Sigmoid colon (tissue), 7 donors: Measurements from ENCODE around the gene SCUBE1. TPM values are rescaled to one million over a fixed set of nuclear protein-coding genes. Genes with fewer than 3 reads are reported as not detected.
A peak's percentile ranks its signal among the peaks of the same experiment; 100 is the strongest.

Experiments used
- DNase-seq: peaks from one replicate; pipeline ENCODE4 v3.0.0-alpha.2; 2019
- H3K27ac ChIP-seq, 4 donors: fragments of 200-600 bp; sonication (generic); one replicate each; pipeline ENCODE4 v1.5.1; 2016 to 2019; ENCODE audit warnings: mild to moderate bottlenecking in 1 of 4
- H3K27me3 ChIP-seq, 3 donors: fragments of 200-600 bp; sonication (generic); one replicate each; pipeline ENCODE4 v1.5.1; 2019; ENCODE audit warnings: mild to moderate bottlenecking in 1 of 3
- H3K36me3 ChIP-seq, 4 donors: fragments of 200-600 bp; sonication (generic); one replicate each; pipeline ENCODE4 v1.5.1; 2016 to 2019
- H3K4me1 ChIP-seq, 4 donors: fragments of 200-600 bp; sonication (generic); one replicate each; pipeline ENCODE4 v1.5.1; 2017 to 2019
- H3K4me3 ChIP-seq, 4 donors: fragments of 200-600 bp; sonication (generic); one replicate each; pipeline ENCODE4 v1.5.1; 2017 to 2019; ENCODE audit warnings: mild to moderate bottlenecking in 2 of 4, moderate library complexity in 1 of 4
- H3K9me3 ChIP-seq, 4 donors: fragments of 200-600 bp in 3 of 4; sonication (generic) in 3 of 4; one replicate each; pipeline versions ENCODE4 v1.5.1 to v1.6.1; 2013 to 2019
- CTCF ChIP-seq, 4 experiments: fragments of 450-650 bp in 3 of 4; fragments of 200-600 bp in 1 of 4; IDR thresholded peaks; one replicate each; pipeline ENCODE4 v1.5.1; 2016 to 2019; ENCODE audit warnings: antibody characterized with exemption in 4 of 4, mild to moderate bottlenecking in 3 of 4, moderate library complexity in 2 of 4
- EP300 ChIP-seq, 4 donors: sonication (generic); formaldehyde crosslinking; IDR thresholded peaks; one replicate each; pipeline ENCODE4 v1.6.1; 2017; ENCODE audit warnings: antibody characterized with exemption in 4 of 4
- POLR2A ChIP-seq, 2 donors: fragments of 450-650 bp; IDR thresholded peaks; one replicate each; pipeline ENCODE4 v1.6.1; 2016; ENCODE audit warnings: antibody characterized with exemption in 2 of 2, mild to moderate bottlenecking in 2 of 2, moderate library complexity in 2 of 2
- POLR2AphosphoS5 ChIP-seq, 4 donors: sonication (generic); formaldehyde crosslinking; IDR thresholded peaks; one replicate each; pipeline ENCODE4 v1.6.1; 2017; ENCODE audit warnings: antibody characterized with exemption in 4 of 4
- WGBS, 2 donors: extraction: QIAGEN DNeasy Blood & Tissue Kit; methylation state at CpG; one replicate each; pipeline ENCODE4 v1.1.7; 2013; 5-methylcytosine and 5-hydroxymethylcytosine counted together
- intact Hi-C: fragments of 100-400 bp; cut with DNase I; formaldehyde crosslinking; loops from one replicate; pipeline ENCODE4 v1.15.1; 2023
- polyA plus RNA-seq, 3 donors: library from polyadenylated mRNA; stranded (reverse); fragments of 200-250 nt; gene quantifications; one replicate each; pipeline ENCODE4 v1.2.3, GENCODE V29; 2013
- total RNA-seq, 4 donors: library from RNA; depleted of rRNA; stranded (reverse); fragments of >200 nt; gene quantifications; one replicate each; pipeline ENCODE4 v1.1.0, GENCODE V29; 2016
- donor health status: healthy with polysubstance abuse.
- donor health status: Bipolar disorder and iron deficiency.
- donor health status: healthy.

Gene SCUBE1
- total and polyA plus RNA-seq, 7 donors = 0.23 to 1.1 (median 0.55) TPM

- 63 to 74% methylated on average over 9 of the region's 9 CpGs for WGBS, 2 donors
- TF ChIP-seq POLR2AphosphoS5 (IDR thresholded peaks at IDR 0.05) = no peak
- no peak for TF ChIP-seq CTCF (IDR thresholded peaks at IDR 0.05)
- no peak for TF ChIP-seq POLR2A (IDR thresholded peaks at IDR 0.05)
- TF ChIP-seq EP300 (IDR thresholded peaks at IDR 0.05) = no peak
- Histone ChIP-seq H3K27me3 (no peaks in the 10 kb centered on the region), H3K4me3 (no peak overlapping the region), H3K9me3 (no peaks in the 10 kb centered on the region), H3K36me3 (no peaks in the 10 kb centered on the region), H3K4me1 (peaks cover 0 to 29% (median 23%) of the 10 kb centered on the region in 4 donors), H3K27ac (peak overlapping the region in 1 of 4 donors; percentile 37)
- intact Hi-C loops = loop anchor here (2.0 kb wide), 1 partner anchor 33 kb away; the partner anchor contains the start of gene TTLL12
- DNase-seq = no peak
These were observed 189.3 kb downstream of the SCUBE1 start for GRCh38 chr22:43153899-43154298.

- DNase-seq = peak; percentile 88
- TF ChIP-seq POLR2AphosphoS5 (IDR thresholded peaks at IDR 0.05) = peak in 3 of 4 donors; percentile 10 to 20 (median 17)
- no peak for TF ChIP-seq CTCF (IDR thresholded peaks at IDR 0.05)
- intact Hi-C loops = loop anchor here (2.0 kb wide), 1 partner anchor 34 kb away; the partner anchor contains the start of gene TTLL12
- Histone ChIP-seq H3K27ac (peak overlapping the region; percentile 79 to 87 (median 84)), H3K27me3 (no peaks in the 10 kb centered on the region), H3K36me3 (no peaks in the 10 kb centered on the region), H3K4me3 (peak overlapping the region; percentile 66 to 87 (median 84)), H3K4me1 (peaks cover 0 to 29% (median 23%) of the 10 kb centered on the region in 4 donors), H3K9me3 (no peaks in the 10 kb centered on the region)
- 4 to 19% methylated on average over 22 of the region's 22 CpGs for WGBS, 2 donors
These were observed 190.7 kb downstream of the SCUBE1 start for GRCh38 chr22:43152357-43153071.

GRCh38 chr22:43152003-43152356 is 191.2 kb downstream of the SCUBE1 start:
- TF ChIP-seq EP300 (IDR thresholded peaks at IDR 0.05) = no peak
- TF ChIP-seq CTCF (IDR thresholded peaks at IDR 0.05) = no peak
- no peak for TF ChIP-seq POLR2A (IDR thresholded peaks at IDR 0.05)
- TF ChIP-seq POLR2AphosphoS5 (IDR thresholded peaks at IDR 0.05) = no peak
- no peaks in the 10 kb centered on the region for H3K27me3 ChIP-seq
- no peaks in the 10 kb centered on the region for H3K9me3 ChIP-seq
- 3 to 15% methylated on average over 18 of the region's 18 CpGs for WGBS, 2 donors
- peak overlapping the region; percentile 79 to 87 (median 84) for H3K27ac ChIP-seq
- peak overlapping the region; percentile 66 to 87 (median 84) for H3K4me3 ChIP-seq
- H3K36me3 ChIP-seq = no peaks in the 10 kb centered on the region
- intact Hi-C loops = loop anchor here (2.0 kb wide), 1 partner anchor 35 kb away; the partner anchor contains the start of gene TTLL12
- no peak for DNase-seq
- peaks cover 0 to 29% (median 23%) of the 10 kb centered on the region in 4 donors for H3K4me1 ChIP-seq

GRCh38 chr22:43151251-43152002 is 191.7 kb downstream of the SCUBE1 start, which contains the start of gene TSPO:
Gene TSPO (plus strand): TSS chr22:43151559. CDS start chr22:43159239, 7,680 bp downstream.
- Histone ChIP-seq H3K4me3 (peak within 1 kb of the TSS; percentile 66 to 87 (median 84)), H3K27me3 (no peaks in the 10 kb centered on the region), H3K36me3 (no peaks in the 10 kb centered on the region), H3K9me3 (no peaks in the 10 kb centered on the region), H3K27ac (peak within 1 kb of the TSS; percentile 79 to 87 (median 84)), H3K4me1 (peaks cover 0 to 29% (median 23%) of the 10 kb centered on the region in 4 donors)
- TF ChIP-seq CTCF (IDR thresholded peaks at IDR 0.05) = no peak
- TF ChIP-seq POLR2A (IDR thresholded peaks at IDR 0.05) = peak in 1 of 2 donors; percentile 45
- no peak for TF ChIP-seq EP300 (IDR thresholded peaks at IDR 0.05)
- peak; percentile 35 to 73 (median 64) for TF ChIP-seq POLR2AphosphoS5 (IDR thresholded peaks at IDR 0.05)
- 1 to 2% methylated on average over 75 of the region's 75 CpGs for WGBS, 2 donors
- peak; percentile 90 for DNase-seq
- intact Hi-C loops = loop anchor here (2.0 kb wide), 1 partner anchor 35 kb away; the partner anchor contains the start of gene TTLL12
